WI38 (cell line): Measurements from ENCODE around the gene LRRN4.

Experiments
- H3K4me3 ChIP-seq: 2 replicates; pipeline ENCODE4 v1.5.1; 2011; ENCODE audit warnings: low read depth, mild to moderate bottlenecking, control low read depth, low read length
- TF ChIP-seq, protein P1 (sequence below): IDR thresholded peaks from 2 replicates; pipeline ENCODE4 v1.5.1; 2012; ENCODE audit warnings: low read depth, mild to moderate bottlenecking, control low read depth, low read length

The LRRN4 gene

DNA sequence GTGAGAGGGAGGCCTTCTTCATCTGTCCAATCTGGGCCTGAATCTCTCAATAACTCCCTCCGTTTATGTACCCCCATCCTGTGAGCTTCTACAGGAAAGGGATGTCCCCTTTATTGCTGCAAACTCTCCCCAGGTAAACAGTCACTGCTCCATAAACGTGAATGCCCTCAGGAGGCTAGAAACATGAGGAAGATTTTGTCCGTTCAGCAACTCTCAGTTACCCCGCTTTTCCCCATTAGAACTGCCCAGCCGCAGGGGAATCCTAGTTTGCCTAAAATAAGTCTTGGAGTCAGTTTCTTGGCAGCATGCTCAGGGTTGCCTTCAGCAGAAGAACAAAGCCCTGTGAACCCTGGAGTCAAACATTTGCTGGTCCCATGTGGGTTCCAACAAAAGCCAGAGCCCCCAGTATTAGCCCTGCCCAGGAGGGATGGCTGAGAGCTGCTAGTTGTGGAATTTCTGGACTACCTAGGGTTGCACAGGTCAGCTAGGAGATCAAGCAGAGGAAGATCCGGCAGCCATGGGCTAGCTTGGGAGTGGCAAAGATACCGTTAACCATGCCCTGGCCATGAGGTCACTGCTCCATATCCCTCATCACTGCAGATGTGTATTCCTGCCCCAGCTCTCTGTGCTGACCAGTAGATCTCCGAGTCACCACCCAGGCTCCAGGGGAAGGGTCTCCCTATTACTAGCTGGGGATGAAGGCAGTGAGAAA, 640 bp downstream of the LRRN4 start:
- no peak overlapping the region for H3K4me3 ChIP-seq
- TF ChIP-seq, protein P1, sequence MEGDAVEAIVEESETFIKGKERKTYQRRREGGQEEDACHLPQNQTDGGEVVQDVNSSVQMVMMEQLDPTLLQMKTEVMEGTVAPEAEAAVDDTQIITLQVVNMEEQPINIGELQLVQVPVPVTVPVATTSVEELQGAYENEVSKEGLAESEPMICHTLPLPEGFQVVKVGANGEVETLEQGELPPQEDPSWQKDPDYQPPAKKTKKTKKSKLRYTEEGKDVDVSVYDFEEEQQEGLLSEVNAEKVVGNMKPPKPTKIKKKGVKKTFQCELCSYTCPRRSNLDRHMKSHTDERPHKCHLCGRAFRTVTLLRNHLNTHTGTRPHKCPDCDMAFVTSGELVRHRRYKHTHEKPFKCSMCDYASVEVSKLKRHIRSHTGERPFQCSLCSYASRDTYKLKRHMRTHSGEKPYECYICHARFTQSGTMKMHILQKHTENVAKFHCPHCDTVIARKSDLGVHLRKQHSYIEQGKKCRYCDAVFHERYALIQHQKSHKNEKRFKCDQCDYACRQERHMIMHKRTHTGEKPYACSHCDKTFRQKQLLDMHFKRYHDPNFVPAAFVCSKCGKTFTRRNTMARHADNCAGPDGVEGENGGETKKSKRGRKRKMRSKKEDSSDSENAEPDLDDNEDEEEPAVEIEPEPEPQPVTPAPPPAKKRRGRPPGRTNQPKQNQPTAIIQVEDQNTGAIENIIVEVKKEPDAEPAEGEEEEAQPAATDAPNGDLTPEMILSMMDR, result no peak

DNA sequence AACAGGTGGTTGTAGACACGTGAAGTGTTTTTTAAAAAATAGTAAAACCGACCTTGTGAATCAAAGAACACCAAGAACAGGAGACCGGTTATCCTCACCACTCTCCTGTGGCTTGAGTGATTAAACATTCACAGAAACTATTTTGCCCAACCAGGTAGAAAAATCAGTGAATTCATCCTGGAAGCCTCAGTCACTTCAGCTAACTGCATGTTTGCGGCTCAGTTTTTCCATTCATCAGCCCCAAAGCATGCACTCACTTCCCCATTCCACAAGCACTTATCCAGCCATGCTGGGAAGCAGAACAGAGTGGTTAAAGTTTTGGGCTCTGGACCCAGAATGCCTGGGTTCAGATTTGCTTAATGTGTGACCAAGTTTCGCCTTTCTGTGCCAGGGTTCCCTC, 2.4 kb downstream of the LRRN4 start:
- no peak overlapping the region for H3K4me3 ChIP-seq
- TF ChIP-seq, protein P1, result no peak

DNA sequence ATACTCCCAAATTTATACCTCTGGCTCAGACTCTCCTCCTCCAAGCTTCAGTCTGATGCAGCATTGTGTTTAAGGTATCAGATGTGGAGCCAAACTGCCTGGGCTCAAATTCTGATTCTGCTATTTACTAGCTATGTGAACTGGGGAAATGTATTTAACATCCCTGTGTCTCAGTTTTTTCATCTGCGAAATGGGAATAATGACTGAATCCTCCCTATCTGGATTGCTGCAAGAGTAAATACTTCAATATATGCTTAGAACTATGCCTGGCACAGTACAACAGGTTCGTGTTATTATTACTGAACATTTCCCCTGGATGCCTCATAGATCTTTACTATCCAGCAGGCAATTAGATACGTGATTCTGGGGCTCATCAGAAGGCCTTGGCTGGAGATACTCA, 5.5 kb downstream of the LRRN4 start:
- TF ChIP-seq, protein P1, result no peak
- no peak overlapping the region for H3K4me3 ChIP-seq

DNA sequence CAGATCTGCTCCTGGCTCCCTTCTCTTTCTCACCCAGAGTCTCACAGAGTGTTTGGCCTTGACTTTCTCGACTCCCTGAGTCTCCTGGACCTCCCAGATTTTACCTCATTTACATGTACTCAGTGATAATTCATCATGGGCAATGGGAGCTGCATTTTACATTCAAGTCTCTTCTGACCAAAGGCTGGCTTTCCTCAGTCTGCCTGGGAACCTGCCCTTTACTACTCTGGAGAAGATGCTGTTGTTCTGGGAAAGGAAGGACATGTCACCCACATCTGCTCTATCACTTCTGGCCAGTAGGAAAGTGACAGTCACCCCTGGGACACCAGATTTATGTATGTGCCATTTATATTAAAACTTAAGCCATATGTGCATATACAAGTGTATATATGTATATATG, 7.4 kb downstream of the LRRN4 start:
- no peak overlapping the region for H3K4me3 ChIP-seq
- TF ChIP-seq, protein P1, result no peak

DNA sequence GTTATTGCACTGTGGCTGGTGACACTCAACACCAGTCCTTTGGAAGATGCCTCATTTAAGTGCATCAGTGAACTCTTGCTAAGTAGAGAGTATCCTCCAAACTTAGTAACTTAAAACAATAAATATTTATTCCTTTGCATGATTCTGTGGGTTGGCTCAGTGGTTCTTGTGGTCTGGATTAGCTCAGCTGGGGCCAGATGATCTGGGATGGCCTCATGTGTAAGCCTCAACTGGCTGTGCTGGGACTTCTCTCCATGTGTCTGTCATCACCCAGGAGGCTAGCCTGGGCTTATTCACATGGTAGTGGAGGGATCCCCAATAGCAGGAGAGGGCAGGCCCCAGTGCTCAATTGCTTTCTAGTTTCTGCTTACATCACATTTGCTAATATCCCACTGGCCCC, 8.3 kb downstream of the LRRN4 start:
- TF ChIP-seq, protein P1, result no peak
- no peak overlapping the region for H3K4me3 ChIP-seq

DNA sequence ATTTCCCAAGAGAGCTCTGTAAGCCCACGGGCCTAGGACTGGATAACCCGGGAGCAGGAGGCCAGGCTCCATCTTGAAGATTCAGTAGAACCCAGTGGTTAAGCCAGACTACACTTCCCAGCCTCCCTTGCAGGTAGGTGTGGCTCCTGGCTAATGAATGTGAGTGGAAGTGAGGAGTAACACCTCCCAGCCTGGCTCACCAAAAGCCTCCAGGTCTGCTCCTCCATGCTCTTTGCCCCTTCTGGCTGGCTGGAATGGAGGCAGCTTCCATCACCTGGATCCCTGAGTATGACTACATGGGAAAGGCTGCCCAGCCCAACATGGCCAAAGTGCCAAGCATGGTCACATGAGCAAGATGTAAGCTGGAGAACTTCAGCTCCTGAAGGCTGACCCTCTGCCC, 9.7 kb downstream of the LRRN4 start:
- TF ChIP-seq, protein P1, result no peak
- H3K4me3 ChIP-seq, result no peak overlapping the region

DNA sequence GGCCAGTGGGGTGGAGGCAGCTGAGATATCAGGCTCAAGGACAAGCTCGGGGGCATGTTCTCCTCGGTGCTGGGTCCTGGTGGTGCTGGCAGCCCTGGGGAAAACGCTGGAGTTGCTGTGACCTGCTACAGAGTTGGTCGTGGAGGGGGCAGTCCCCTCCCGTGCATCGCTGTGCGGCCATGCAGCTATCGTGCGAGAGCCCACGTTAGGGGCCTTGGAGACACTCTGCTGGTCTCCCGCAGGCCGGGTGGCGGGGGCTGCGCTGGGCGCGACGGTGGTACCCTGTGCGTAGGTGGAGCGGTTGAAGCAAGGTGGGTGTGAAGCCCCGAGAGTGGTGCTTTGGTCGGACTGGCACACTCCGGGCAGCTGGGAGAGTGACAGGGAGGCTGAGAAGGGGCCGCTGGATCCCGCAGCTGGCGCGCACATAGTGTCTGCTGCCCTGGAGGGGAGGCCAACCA, 12.0 kb downstream of the LRRN4 start:
- no peak overlapping the region for H3K4me3 ChIP-seq
- TF ChIP-seq, protein P1, result no peak
